Limb (tissue), 2 donors: ENCODE measurements around the gene BEAN1.

Experiments used
- DNase-seq, 2 donors: peaks; one replicate each; pipeline ENCODE4 v3.0.0-alpha.2; 2016; ENCODE audit errors: extremely low spot score in 2 of 2

BEAN1 gene

GRCh38 chr16:66395806-66396555 is 31.1 kb upstream of the BEAN1 start:
- no peak for DNase-seq

- DNase-seq = no peak
Observed at GRCh38 chr16:66397736-66398433, 29.2 kb upstream of the BEAN1 start.

GRCh38 chr16:66399031-66399430 is 28.1 kb upstream of the BEAN1 start:
- no peak for DNase-seq

- no peak for DNase-seq
Observed at GRCh38 chr16:66399930-66400329, 27.2 kb upstream of the BEAN1 start.

GRCh38 chr16:66400503-66401380 is 26.4 kb upstream of the BEAN1 start:
- no peak for DNase-seq

GRCh38 chr16:66401610-66402009 is 25.5 kb upstream of the BEAN1 start:
- DNase-seq = no peak

- DNase-seq = no peak
Observed at GRCh38 chr16:66402166-66402565, 24.9 kb upstream of the BEAN1 start.

GRCh38 chr16:66402591-66403230 is 24.4 kb upstream of the BEAN1 start:
- DNase-seq = no peak

- no peak for DNase-seq
Observed at GRCh38 chr16:66403531-66404145, 23.5 kb upstream of the BEAN1 start.

GRCh38 chr16:66405057-66405783 is 21.9 kb upstream of the BEAN1 start:
- DNase-seq = no peak

- DNase-seq = peak; percentile 82 to 92
Observed at GRCh38 chr16:66406534-66407221, 20.4 kb upstream of the BEAN1 start.

GRCh38 chr16:66408163-66409048 is 18.7 kb upstream of the BEAN1 start:
- DNase-seq = peak in 1 of 2 donors; percentile 31

GRCh38 chr16:66409156-66409555 is 17.9 kb upstream of the BEAN1 start:
- no peak for DNase-seq

GRCh38 chr16:66412182-66412581 is 14.9 kb upstream of the BEAN1 start:
- no peak for DNase-seq

- DNase-seq = no peak
Observed at GRCh38 chr16:66414891-66415290, 12.2 kb upstream of the BEAN1 start.

GRCh38 chr16:66416136-66416535 is 11.0 kb upstream of the BEAN1 start:
- no peak for DNase-seq

- no peak for DNase-seq
Observed at GRCh38 chr16:66416939-66417700, 10.0 kb upstream of the BEAN1 start.
